Activated naive CD4-positive, alpha-beta T cell treated with anti-CD3 and anti-CD28 coated beads for 36 hours (primary cell): Measurements from ENCODE around the gene DNM1. TPM values are rescaled to one million over a fixed set of nuclear protein-coding genes. Genes with fewer than 3 reads are reported as not detected.

ENCODE experiments used
- CTCF ChIA-PET: fragments of 350-600 bp; sonication (Branson Sonifier 250); formaldehyde crosslinking; loops from one replicate; lab custom pipeline; 2021; ENCODE audit warnings: antibody characterized with exemption; lab: Charles Lee
- DNase-seq: peaks from one replicate; pipeline ENCODE4 v3.0.0-alpha.2; 2020
- H3K27ac Mint-ChIP-seq: one replicate; pipeline ENCODE4 v1.8.0; 2021; ENCODE audit warnings: mild to moderate bottlenecking, mixed read lengths
- H3K27me3 Mint-ChIP-seq: one replicate; pipeline ENCODE4 v1.8.0; 2021; ENCODE audit warnings: low read depth, mixed read lengths
- H3K36me3 Mint-ChIP-seq: one replicate; pipeline ENCODE4 v1.8.0; 2021; ENCODE audit warnings: low read depth, mixed read lengths
- H3K4me1 Mint-ChIP-seq: one replicate; pipeline ENCODE4 v1.8.0; 2021; ENCODE audit warnings: low read depth, mixed read lengths
- H3K4me3 Mint-ChIP-seq: one replicate; pipeline ENCODE4 v1.8.0; 2021; ENCODE audit warnings: mild to moderate bottlenecking, moderate library complexity, mixed read lengths
- H3K9me3 Mint-ChIP-seq: one replicate; pipeline ENCODE4 v1.8.0; 2021; ENCODE audit warnings: mixed read lengths
- intact Hi-C: fragments of 100-400 bp; cut with micrococcal nuclease; formaldehyde crosslinking; loops from one replicate; pipeline ENCODE4 v1.15.1; 2023
- total RNA-seq, 2 experiments: library from RNA; stranded (reverse); gene quantifications; one replicate each; pipeline ENCODE4 v1.2.3, GENCODE V29; 2021

DNM1 gene
- total RNA-seq, 2 experiments from 2014 or later = 0.07 to 0.77 TPM

DNA sequence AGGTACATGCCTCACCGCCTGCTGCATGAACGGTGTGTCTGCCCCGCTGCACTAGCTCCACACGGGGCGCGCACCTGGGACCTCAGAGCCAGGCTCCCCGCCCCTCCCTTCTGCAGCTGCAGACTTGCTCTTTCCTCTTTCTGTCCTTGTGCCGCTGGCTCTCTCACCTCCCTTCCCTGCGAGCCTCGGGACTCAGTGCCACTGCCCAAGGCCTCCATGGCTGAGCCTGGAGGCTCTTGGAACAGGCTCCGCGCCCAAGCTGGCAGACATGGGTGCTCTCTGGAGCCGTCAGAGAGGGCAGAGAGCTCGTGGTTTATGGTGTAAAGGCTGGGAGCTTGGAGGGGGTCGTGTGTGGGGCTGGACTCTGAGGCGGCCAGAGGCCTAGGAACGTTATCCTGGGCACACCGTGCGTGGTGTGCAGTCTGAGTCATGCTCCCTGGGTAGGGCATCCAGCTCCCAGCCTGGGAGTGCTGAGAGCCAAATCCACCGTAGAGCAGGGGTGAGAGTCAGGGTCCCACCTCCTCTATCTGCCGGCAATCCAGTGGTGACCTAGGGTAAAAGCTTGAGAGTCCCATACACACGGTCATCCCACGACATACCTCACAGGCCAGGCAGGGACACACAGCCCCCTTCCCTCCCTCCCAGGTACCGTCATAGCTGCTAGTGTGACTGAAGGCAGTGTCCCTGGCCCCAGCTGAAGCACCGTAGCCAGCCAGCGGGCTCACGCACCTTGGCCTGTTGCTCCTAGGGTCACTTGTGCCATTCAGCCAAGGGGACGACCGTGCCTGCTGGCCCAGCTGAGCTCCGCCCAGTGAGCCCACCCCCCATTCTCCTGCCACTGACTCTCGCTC, 50.2 kb downstream of the DNM1 start:
- Mint-ChIP-seq H3K4me3 (no peak overlapping the region), H3K36me3 (peaks cover 3% of the 10 kb centered on the region), H3K9me3 (no peaks in the 10 kb centered on the region), H3K27ac (no peak overlapping the region), H3K27me3 (peaks cover 5% of the 10 kb centered on the region), H3K4me1 (peaks cover 10% of the 10 kb centered on the region)
- CTCF ChIA-PET = interaction anchor here (0.6 to 3.1 kb wide), 3 partner anchors 63 to 401 kb away, joined by 3 to 9 read pairs (median 5); no protein-coding TSS in a partner anchor
- no peak for DNase-seq
- intact Hi-C loops = no loop called here

DNA sequence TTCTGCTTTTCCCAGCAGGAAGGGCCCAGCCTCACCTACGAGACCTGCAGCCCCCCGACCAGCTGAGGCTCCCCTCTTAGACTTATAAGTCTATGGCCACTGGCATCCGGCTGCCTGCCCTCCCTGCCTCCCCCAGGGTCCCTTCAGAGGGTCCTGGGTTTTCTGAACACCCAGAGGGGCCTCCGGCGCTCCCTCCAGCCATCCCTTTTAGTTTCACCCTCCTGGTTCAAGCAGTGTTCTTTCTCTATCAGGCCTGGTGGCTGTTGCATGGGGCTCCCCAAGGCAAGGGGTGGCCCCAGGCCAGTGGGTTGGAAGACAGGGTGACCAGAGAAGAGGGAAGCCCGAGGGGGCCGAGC, 50.8 kb downstream of the DNM1 start:
- CTCF ChIA-PET = interaction anchor here (1.8 to 3.1 kb wide), 2 partner anchors 63 to 108 kb away, joined by 5 to 9 read pairs; no protein-coding TSS in a partner anchor
- peaks cover 10% of the 10 kb centered on the region for H3K4me1 Mint-ChIP-seq
- H3K27ac Mint-ChIP-seq = no peak overlapping the region
- H3K36me3 Mint-ChIP-seq = peaks cover 3% of the 10 kb centered on the region
- intact Hi-C loops = no loop called here
- H3K27me3 Mint-ChIP-seq = peaks cover 5% of the 10 kb centered on the region
- H3K9me3 Mint-ChIP-seq = no peaks in the 10 kb centered on the region
- no peak for DNase-seq
- no peak overlapping the region for H3K4me3 Mint-ChIP-seq

DNA sequence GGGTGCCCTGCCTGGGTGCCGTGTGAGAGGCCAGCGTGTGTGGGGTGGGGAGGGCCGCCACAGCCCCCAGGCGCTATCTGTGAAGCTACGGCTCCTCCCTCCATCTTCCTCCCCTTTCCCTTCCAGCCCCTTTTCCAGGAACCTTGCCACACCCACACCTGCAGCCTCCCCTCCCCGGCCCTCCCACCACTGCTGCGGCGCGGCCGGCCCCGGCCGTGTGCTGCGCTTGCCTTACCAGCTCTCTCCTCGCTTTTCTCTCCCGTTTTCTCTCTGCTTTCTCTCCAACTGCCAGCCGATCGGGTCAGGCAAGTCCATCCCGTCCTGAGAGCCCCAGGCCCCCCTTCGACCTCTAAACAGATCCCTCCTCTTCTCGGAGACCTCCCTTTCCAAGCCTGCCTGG, 51.2 kb downstream of the DNM1 start:
- Mint-ChIP-seq H3K27ac (no peak overlapping the region), H3K36me3 (peaks cover 6% of the 10 kb centered on the region), H3K9me3 (no peaks in the 10 kb centered on the region), H3K4me3 (no peak overlapping the region), H3K4me1 (peaks cover 10% of the 10 kb centered on the region), H3K27me3 (peaks cover 5% of the 10 kb centered on the region)
- no peak for DNase-seq
- intact Hi-C loops = no loop called here
- CTCF ChIA-PET = interaction anchor here (0.6 to 3.1 kb wide), 5 partner anchors 12 to 742 kb away, joined by 3 to 9 read pairs (median 5); no protein-coding TSS in a partner anchor

DNA sequence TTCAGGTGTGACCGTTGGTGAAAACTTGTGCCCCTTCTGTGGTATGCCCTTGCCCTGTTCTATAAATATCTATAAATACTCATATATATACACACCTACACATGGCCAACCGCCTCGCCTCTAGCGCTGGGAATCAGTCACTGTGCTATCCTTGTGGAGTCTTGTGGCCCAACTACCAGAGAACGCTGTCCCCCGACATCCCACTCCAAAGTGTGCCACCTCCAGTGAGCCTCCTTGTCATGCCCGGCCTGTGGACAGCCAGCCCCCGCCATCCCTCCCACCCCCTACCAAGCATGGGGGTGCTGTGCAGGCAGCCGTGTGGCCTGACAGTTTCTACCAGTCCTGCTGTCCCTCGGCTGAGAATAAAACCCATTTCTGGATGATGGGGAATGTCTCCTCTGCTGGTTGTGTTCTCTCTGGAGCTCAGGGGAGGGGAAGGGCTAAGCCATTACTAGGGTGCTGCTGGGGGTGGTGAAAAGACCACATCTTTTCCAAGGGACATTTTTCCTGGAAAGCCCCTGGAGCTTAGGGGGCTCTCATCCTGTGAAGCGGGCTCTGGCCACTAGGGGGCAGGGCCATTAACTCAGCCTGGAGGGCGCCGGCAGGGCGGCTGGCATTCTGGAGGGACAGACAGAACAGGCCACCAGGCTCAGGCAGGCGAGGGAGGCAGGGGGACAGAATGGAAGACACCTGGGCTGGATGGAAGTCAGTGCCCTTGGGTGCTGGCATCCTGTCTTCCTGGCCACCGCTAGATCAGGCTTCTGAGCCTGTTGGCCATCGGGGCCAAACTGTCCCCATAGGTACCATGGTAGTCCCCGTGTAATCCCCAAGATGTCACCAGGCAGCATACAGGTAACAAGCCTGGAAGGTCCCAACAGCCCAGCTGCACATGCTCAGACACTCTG, 51.9 kb downstream of the DNM1 start:
- peak; percentile 56 for DNase-seq
- Mint-ChIP-seq H3K36me3 (peaks cover 7% of the 10 kb centered on the region), H3K4me1 (peaks cover 4% of the 10 kb centered on the region), H3K27ac (no peak overlapping the region), H3K4me3 (no peak overlapping the region), H3K27me3 (peaks cover 3% of the 10 kb centered on the region), H3K9me3 (no peaks in the 10 kb centered on the region)
- CTCF ChIA-PET = interaction anchor here (0.6 to 3.1 kb wide), 12 partner anchors 12 to 741 kb away, joined by 3 to 9 read pairs (median 4); partner anchors contain the start of genes GOLGA2 and SWI5
- intact Hi-C loops = loop anchor here (1.0 kb wide), 1 partner anchor 86 kb away; no protein-coding TSS in a partner anchor

DNA sequence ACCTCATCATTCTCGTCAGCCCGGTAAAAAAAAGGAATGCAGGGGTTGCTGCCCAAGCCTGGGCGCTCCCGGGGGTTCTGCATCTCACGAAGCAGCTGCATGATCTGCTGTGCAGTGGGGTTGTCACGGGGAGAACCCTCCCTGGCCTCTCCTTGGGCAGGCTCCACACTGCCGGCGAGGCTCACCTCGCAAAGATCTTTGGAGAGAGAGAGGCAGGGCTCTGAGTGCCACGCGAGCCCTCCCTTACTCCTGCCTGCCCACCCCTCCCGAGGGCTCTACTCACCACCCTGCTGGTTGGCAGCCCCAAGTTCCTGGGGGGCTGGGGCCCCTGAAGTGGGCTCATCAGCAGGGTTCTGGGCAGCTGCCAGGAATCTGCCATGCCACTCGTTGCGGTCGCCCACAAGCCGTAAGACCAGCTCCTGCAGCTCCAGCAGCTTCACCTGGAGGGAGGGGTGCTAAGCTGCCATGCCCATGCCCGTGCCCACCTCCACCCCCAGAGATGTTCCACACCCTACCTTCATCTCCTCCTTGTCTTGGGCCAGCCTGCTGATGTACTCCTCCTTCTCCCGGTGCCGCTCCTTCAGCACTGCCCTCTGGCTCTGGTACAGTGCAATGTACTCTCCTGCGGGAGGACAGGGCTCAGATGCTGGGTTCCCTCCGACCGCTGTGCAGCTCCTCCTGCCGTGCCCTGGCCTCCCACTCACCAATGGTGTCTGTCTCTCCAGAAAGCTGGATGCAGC, 54.1 kb downstream of the DNM1 start:
- Mint-ChIP-seq H3K27ac (no peak overlapping the region), H3K4me3 (no peak overlapping the region), H3K27me3 (no peaks in the 10 kb centered on the region), H3K4me1 (no peaks in the 10 kb centered on the region), H3K36me3 (peaks cover 17% of the 10 kb centered on the region), H3K9me3 (no peaks in the 10 kb centered on the region)
- CTCF ChIA-PET = interaction anchor here (0.6 to 1.6 kb wide), 2 partner anchors 79 to 85 kb away, joined by 3 to 4 read pairs; no protein-coding TSS in a partner anchor
- DNase-seq = no peak
- intact Hi-C loops = no loop called here

DNA sequence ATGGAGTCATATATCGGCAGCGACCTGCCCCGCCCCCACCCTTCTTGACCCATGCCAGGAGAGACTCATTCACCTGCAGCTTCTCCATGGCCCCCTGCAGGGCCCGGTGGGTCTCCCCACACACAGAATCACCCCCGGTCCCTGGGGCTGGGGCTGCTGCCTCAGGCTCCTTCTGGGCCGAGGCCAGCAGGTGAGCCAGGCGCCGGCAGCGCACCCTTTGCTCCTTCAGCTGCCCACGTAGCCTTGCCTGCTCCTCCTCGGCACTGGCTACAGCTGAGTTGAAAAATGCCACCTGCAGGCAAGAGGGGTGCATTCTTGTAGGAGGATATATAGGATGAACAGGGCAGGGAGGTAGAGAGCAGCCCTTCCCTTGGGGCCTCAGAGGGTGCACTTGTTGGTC, 54.7 kb downstream of the DNM1 start:
- no peaks in the 10 kb centered on the region for H3K9me3 Mint-ChIP-seq

DNA sequence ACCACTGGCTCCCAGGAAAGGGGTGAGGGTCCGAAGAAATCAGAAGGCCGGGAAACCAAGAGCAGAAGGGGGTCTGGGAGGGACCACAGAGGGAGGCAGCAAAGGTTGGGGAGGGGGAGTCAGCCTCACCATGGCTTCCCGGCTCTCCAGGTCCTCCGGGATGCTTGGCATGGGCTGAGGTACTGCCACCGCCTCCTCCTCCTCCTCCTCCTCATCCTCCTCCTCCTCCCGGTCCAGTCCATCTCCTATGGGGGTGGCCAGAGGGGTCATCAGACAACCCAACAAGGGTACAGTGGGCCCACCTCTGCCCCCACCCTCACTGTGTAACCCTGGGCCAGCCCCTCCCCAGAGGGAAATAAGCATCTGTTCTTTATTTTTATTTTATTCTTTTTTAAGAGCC, 55.1 kb downstream of the DNM1 start:
- H3K36me3 Mint-ChIP-seq = peaks cover 19% of the 10 kb centered on the region
- H3K4me1 Mint-ChIP-seq = no peaks in the 10 kb centered on the region
- H3K27me3 Mint-ChIP-seq = no peaks in the 10 kb centered on the region
- no peak overlapping the region for H3K27ac Mint-ChIP-seq
- intact Hi-C loops = no loop called here
- CTCF ChIA-PET = no interaction called here
- no peaks in the 10 kb centered on the region for H3K9me3 Mint-ChIP-seq
- no peak overlapping the region for H3K4me3 Mint-ChIP-seq
- DNase-seq = no peak

More for the DNA sequence above, 54.7 kb downstream of the DNM1 start:
- DNase-seq = no peak
- H3K36me3 Mint-ChIP-seq = peaks cover 19% of the 10 kb centered on the region
- CTCF ChIA-PET = no interaction called here
- H3K27ac Mint-ChIP-seq = no peak overlapping the region
- no peaks in the 10 kb centered on the region for H3K4me1 Mint-ChIP-seq
- H3K27me3 Mint-ChIP-seq = no peaks in the 10 kb centered on the region
- H3K4me3 Mint-ChIP-seq = no peak overlapping the region
- intact Hi-C loops = no loop called here

DNA sequence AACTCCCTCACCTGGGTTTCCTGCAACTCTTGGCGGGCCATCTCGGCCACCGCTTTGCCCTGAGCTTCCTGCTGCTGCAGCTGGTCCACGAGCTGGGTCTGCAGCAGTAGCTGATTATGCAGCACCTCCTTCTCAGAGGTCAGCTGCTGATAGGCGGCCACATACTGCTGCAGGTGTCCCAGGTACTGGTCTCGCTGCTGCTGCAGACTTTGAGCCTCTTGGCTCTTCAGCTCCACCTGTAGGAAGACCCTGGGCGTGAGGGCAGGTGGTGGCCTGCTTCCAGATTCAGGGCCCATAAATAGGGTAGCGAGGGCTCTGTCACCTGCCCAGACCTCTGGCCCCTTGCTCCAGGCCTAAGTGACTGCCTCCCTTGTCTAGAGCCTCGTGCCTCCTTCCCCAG, 56.0 kb downstream of the DNM1 start:
- intact Hi-C loops = no loop called here
- Mint-ChIP-seq H3K27me3 (no peaks in the 10 kb centered on the region), H3K4me3 (no peak overlapping the region), H3K4me1 (no peaks in the 10 kb centered on the region), H3K9me3 (no peaks in the 10 kb centered on the region), H3K27ac (no peak overlapping the region), H3K36me3 (peaks cover 19% of the 10 kb centered on the region)
- DNase-seq = no peak
- CTCF ChIA-PET = interaction anchor here (1.1 kb wide), 1 partner anchor 103 kb away, joined by 4 read pairs; no protein-coding TSS in a partner anchor

DNA sequence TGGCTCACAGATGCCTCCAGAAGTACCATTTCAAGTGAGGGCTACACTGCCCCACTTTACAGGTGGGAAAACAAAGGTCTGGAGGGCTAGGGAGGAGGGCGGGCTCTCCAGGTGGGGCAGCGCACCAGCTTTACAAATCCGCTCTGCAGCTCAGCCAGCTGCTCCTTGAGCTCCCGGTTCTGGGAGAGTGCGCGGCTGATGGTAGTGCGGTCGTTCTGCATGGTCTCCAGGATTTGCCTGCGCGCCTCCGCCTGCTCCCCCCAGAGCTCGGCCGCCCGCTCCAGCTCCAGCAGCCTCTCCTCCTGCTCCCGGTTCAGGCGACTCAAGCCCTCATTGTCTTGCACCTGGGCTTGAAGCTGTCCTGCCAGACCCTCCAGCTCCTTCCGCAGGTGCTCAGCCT, 57.2 kb downstream of the DNM1 start:
- Mint-ChIP-seq H3K4me3 (no peak overlapping the region), H3K27me3 (no peaks in the 10 kb centered on the region), H3K27ac (no peak overlapping the region), H3K36me3 (peaks cover 21% of the 10 kb centered on the region), H3K9me3 (no peaks in the 10 kb centered on the region), H3K4me1 (no peaks in the 10 kb centered on the region)
- CTCF ChIA-PET = interaction anchor here (1.1 kb wide), 1 partner anchor 101 kb away, joined by 4 read pairs; no protein-coding TSS in a partner anchor
- DNase-seq = no peak
- intact Hi-C loops = no loop called here

DNA sequence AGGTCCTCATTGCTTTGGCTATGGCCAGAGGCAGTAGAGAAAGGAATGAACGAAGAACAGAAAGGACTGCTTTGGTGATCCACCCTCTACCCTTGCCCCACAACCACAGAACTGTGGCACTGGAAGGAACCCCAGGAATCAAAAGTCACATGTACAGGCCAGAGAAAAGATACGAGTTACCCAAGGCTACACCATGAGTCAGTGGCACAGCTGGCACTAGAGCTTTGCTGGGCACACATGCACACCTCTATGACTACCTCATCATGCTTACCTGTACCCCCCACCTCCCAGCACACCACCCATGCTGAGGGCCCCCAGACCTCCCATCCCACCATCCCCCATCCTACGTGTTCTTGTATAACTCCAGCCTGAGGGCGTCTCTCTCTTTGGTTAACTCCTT, 59.5 kb downstream of the DNM1 start:
- no peaks in the 10 kb centered on the region for H3K27me3 Mint-ChIP-seq
- DNase-seq = no peak
- intact Hi-C loops = no loop called here
- CTCF ChIA-PET = interaction anchor here (0.5 to 1.6 kb wide), 3 partner anchors 22 to 80 kb away, joined by 3 to 4 read pairs (median 3); no protein-coding TSS in a partner anchor
- H3K27ac Mint-ChIP-seq = no peak overlapping the region
- H3K9me3 Mint-ChIP-seq = no peaks in the 10 kb centered on the region
- H3K4me1 Mint-ChIP-seq = no peaks in the 10 kb centered on the region
- peaks cover 18% of the 10 kb centered on the region for H3K36me3 Mint-ChIP-seq
- no peak overlapping the region for H3K4me3 Mint-ChIP-seq

DNA sequence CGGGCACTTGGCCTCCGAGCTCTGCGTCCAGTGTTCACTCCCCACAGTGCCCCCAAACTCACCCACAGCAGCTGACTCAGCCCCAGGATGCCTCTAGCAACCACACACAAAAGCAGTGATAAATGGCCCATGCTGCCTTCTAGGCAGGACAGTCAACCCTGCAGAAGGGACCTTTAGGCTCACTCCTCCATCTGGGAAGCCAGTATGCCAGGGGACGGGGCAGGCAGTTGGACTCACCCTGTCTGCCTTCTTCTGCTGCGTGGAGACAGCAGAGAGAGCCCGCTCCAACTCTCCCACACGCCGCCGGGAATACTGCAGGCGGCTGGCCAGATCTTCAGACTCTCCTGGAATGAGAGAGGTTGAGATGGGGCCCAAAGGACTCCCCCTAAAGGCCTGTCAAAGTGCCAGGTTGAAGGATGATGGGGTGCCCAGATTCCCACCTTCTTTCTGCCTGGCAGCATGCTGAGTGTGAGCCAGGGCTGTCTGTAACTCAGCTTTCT, 62.2 kb downstream of the DNM1 start:
- Mint-ChIP-seq H3K27ac (no peak overlapping the region), H3K27me3 (no peaks in the 10 kb centered on the region), H3K4me3 (no peak overlapping the region), H3K4me1 (no peaks in the 10 kb centered on the region), H3K9me3 (no peaks in the 10 kb centered on the region), H3K36me3 (peaks cover 15% of the 10 kb centered on the region)
- CTCF ChIA-PET = no interaction called here
- DNase-seq = no peak
- intact Hi-C loops = no loop called here
